H1 (cell line): ENCODE measurements around the gene FOXN3. TPM values are rescaled to one million over a fixed set of nuclear protein-coding genes. Genes with fewer than 3 reads are reported as not detected.

Source experiments
- CTCF ChIA-PET: fragments of 300-600 bp; sonication (Branson Sonifier 250); formaldehyde crosslinking; loops from one replicate; lab custom pipeline; 2021; ENCODE audit not compliant: partially characterized antibody; lab: Charles Lee
- POLR2A ChIA-PET: fragments of 300-600 bp; sonication (Branson Sonifier 250); formaldehyde crosslinking; loops from one replicate; lab custom pipeline; 2021; ENCODE audit warnings: inconsistent platforms; ENCODE audit not compliant: partially characterized antibody; lab: Charles Lee
- DNase-seq, 2 experiments: peaks; one replicate each; pipeline versions ENCODE4 v3.0.0 to v3.0.0-alpha.2; 2010 to 2022; ENCODE audit warnings: low spot score in 2 of 2, low read depth in 1 of 2, mixed read lengths in 1 of 2
- FAIRE-seq: peaks from 2 replicates; lab custom pipeline; 2011; peaks lifted over from hg19 to GRCh38; lab: Jason Lieb, UNC
- H2AFZ ChIP-seq: 2 replicates; pipeline ENCODE4 v1.8.1; 2012; ENCODE audit warnings: low read length, inconsistent platforms
- H2AK5ac ChIP-seq: 2 replicates; pipeline ENCODE4 v1.6.1; 2013; ENCODE audit warnings: low read depth, low read length
- H2BK120ac ChIP-seq: replicated peaks from 2 replicates; pipeline ENCODE3; 2013; ENCODE audit warnings: low read depth, low read length, inconsistent platforms
- H2BK12ac ChIP-seq: 2 replicates; pipeline ENCODE4 v1.6.1; 2013; ENCODE audit warnings: low read depth, low read length
- H2BK15ac ChIP-seq: 2 replicates; pipeline ENCODE4 v1.6.1; 2013; ENCODE audit warnings: low read length
- H2BK20ac ChIP-seq: 2 replicates; pipeline ENCODE4 v1.6.1; 2013; ENCODE audit warnings: low read length
- H2BK5ac ChIP-seq: 2 replicates; pipeline ENCODE4 v1.6.1; 2013; ENCODE audit warnings: low read depth, low read length
- H3K14ac ChIP-seq: 2 replicates; pipeline ENCODE4 v1.6.1; 2013; ENCODE audit warnings: inconsistent platforms; ENCODE audit not compliant: insufficient read length
- H3K18ac ChIP-seq: 2 replicates; pipeline ENCODE4 v1.6.1; 2013; ENCODE audit warnings: low read length; ENCODE audit errors: extremely low read depth
- H3K23ac ChIP-seq: 2 replicates; pipeline ENCODE4 v1.6.1; 2013; ENCODE audit warnings: inconsistent platforms; ENCODE audit not compliant: insufficient read length
- H3K23me2 ChIP-seq: 2 replicates; pipeline ENCODE4 v1.6.1; 2013; ENCODE audit warnings: low read depth, low read length
- H3K27ac ChIP-seq: 2 replicates; pipeline ENCODE4 v1.6.1; 2011; ENCODE audit warnings: low read depth, low read length, inconsistent platforms
- H3K27me3 ChIP-seq, 4 experiments: replicated peaks in 1 of 4; 1 replicate in 1 of 4; 2 replicates in 3 of 4; pipeline versions ENCODE4 v1.6.1 to v1.8.1; 2011 to 2013; ENCODE audit warnings: low read length in 3 of 4, mild to moderate bottlenecking in 3 of 4, inconsistent platforms in 2 of 4, mixed read lengths in 2 of 4, moderate library complexity in 1 of 4; ENCODE audit not compliant: control insufficient read depth in 3 of 4, insufficient read depth in 3 of 4; ENCODE audit errors: extremely low read depth in 1 of 4
- H3K36me3 ChIP-seq, 4 experiments: 2 replicates each; pipeline versions ENCODE4 v1.6.1 to v1.8.1; 2011 to 2013; ENCODE audit warnings: mild to moderate bottlenecking in 4 of 4, low read length in 3 of 4, moderate library complexity in 2 of 4, control low read depth in 1 of 4, inconsistent platforms in 1 of 4; ENCODE audit not compliant: insufficient read depth in 4 of 4, control insufficient read depth in 2 of 4
- H3K4ac ChIP-seq: replicated peaks from 2 replicates; pipeline ENCODE3; 2013; ENCODE audit warnings: low read length, low read depth, mixed read lengths, inconsistent platforms; ENCODE audit not compliant: insufficient read length
- H3K4me1 ChIP-seq, 4 experiments: replicated peaks in 1 of 4; 1 replicate in 1 of 4; 2 replicates in 3 of 4; pipeline versions ENCODE4 v1.6.1 to v1.8.1; 2011 to 2013; ENCODE audit warnings: low read length in 3 of 4, inconsistent platforms in 2 of 4, mixed read lengths in 1 of 4; ENCODE audit not compliant: insufficient read depth in 4 of 4, control insufficient read depth in 3 of 4
- H3K4me2 ChIP-seq, 2 experiments: 2 replicates each; pipeline versions ENCODE4 v1.6.1 to v1.8.1; 2011 to 2013; ENCODE audit warnings: low read depth in 2 of 2, low read length in 2 of 2, control low read depth in 1 of 2, inconsistent platforms in 1 of 2, mild to moderate bottlenecking in 1 of 2; ENCODE audit not compliant: insufficient read depth in 1 of 2
- H3K4me3 ChIP-seq, 4 experiments: fragments of 200-600, 300-600 bp in 1 of 4; sonication (generic), shearing (Covaris generic), sonication (Bioruptor Twin) in 1 of 4; 2 replicates each; pipeline versions ENCODE4 v1.5.1 to v1.8.1; 2011 to 2016; ENCODE audit warnings: low read length in 4 of 4, low read depth in 3 of 4, control low read depth in 2 of 4, inconsistent platforms in 2 of 4, mild to moderate bottlenecking in 2 of 4, mixed read lengths in 1 of 4, moderate library complexity in 1 of 4; ENCODE audit not compliant: insufficient read depth in 2 of 4; ENCODE audit errors: extremely low read depth in 1 of 4
- H3K56ac ChIP-seq: replicated peaks from 2 replicates; pipeline ENCODE3; 2013; ENCODE audit warnings: low read depth, mild to moderate bottlenecking, mixed read lengths, low read length, inconsistent platforms; ENCODE audit not compliant: insufficient read length
- H3K79me1 ChIP-seq: 2 replicates; pipeline ENCODE4 v1.6.1; 2013; ENCODE audit warnings: low read depth, low read length, control low read depth
- H3K79me2 ChIP-seq, 2 experiments: 2 replicates each; pipeline versions ENCODE4 v1.6.1 to v1.8.1; 2012 to 2013; ENCODE audit warnings: low read length in 2 of 2, mild to moderate bottlenecking in 2 of 2, inconsistent platforms in 1 of 2; ENCODE audit not compliant: insufficient read depth in 2 of 2, control insufficient read depth in 1 of 2
- H3K9ac ChIP-seq, 4 experiments: replicated peaks in 1 of 4; 1 replicate in 1 of 4; 2 replicates in 3 of 4; pipeline versions ENCODE4 v1.6.1 to v1.8.1; 2011 to 2013; ENCODE audit warnings: low read depth in 3 of 4, low read length in 3 of 4, control low read depth in 2 of 4, mild to moderate bottlenecking in 2 of 4, moderate library complexity in 2 of 4, inconsistent platforms in 1 of 4; ENCODE audit errors: extremely low read depth in 1 of 4
- H3K9me3 ChIP-seq, 2 experiments: 2 replicates each; pipeline versions ENCODE4 v1.6.1 to v1.8.1; 2012 to 2013; ENCODE audit warnings: mild to moderate bottlenecking in 2 of 2, moderate library complexity in 2 of 2, control low read depth in 1 of 2, inconsistent platforms in 1 of 2, low read depth in 1 of 2, low read length in 1 of 2, mixed read lengths in 1 of 2; ENCODE audit not compliant: insufficient read depth in 2 of 2
- H4K20me1 ChIP-seq, 2 experiments: replicated peaks in 1 of 2; 2 replicates each; pipeline versions ENCODE3 to v1.8.1; 2011 to 2013; ENCODE audit warnings: inconsistent platforms in 2 of 2, low read length in 2 of 2, mild to moderate bottlenecking in 1 of 2; ENCODE audit not compliant: insufficient read depth in 2 of 2, control insufficient read depth in 1 of 2
- H4K5ac ChIP-seq: 2 replicates; pipeline ENCODE4 v1.6.1; 2013; ENCODE audit warnings: low read length, low read depth, mixed read lengths, inconsistent platforms; ENCODE audit not compliant: insufficient read length
- H4K8ac ChIP-seq: 2 replicates; pipeline ENCODE4 v1.8.0; 2013; ENCODE audit warnings: mild to moderate bottlenecking, moderate library complexity, low read length, inconsistent platforms; ENCODE audit not compliant: insufficient read depth; ENCODE audit errors: extremely low read depth
- H4K91ac ChIP-seq: replicated peaks from 2 replicates; pipeline ENCODE3; 2013; ENCODE audit warnings: low read length, mixed read lengths, inconsistent platforms; ENCODE audit not compliant: insufficient read length
- TAF1 ChIP-seq: IDR thresholded peaks from 2 replicates; pipeline ENCODE4 v1.6.1; 2011; ENCODE audit warnings: mild to moderate bottlenecking, low read depth, low read length
- WGBS, 2 experiments: shearing (Covaris generic) in 1 of 2; methylation state at CpG; one replicate each; pipeline versions ENCODE4 v1.1.6 to v1.1.7; 2013 to 2015; ENCODE audit warnings: low lambda C conversion rate in 2 of 2, mixed read lengths in 2 of 2, inconsistent platforms in 1 of 2, low coverage in 1 of 2, missing lambda C conversion rate in 1 of 2; ENCODE audit not compliant: insufficient replicate concordance in 2 of 2, insufficient coverage in 1 of 2, insufficient read length in 1 of 2; ENCODE audit errors: extremely low coverage in 1 of 2, missing lambda C conversion rate in 1 of 2; 5-methylcytosine and 5-hydroxymethylcytosine counted together
- polyA plus RNA-seq, 7 experiments: library from polyadenylated mRNA; depleted of rRNA in 3 of 7; stranded (reverse) in 5 of 7; unstranded in 2 of 7; fragments of >200 nt in 5 of 7; fragments of 200-250 nt in 2 of 7; gene quantifications; 1 replicate in 5 of 7; 2 replicates in 1 of 7; 4 replicates in 1 of 7; pipeline versions ENCODE4 v1.2.1 to v1.2.3, GENCODE V29; 2011 to 2013; ENCODE audit warnings: missing spikeins in 2 of 7, mixed read lengths in 2 of 7
- total RNA-seq: library from RNA; stranded (reverse); fragmentation: NEBNext Ultra II Directional; extraction: Animal tissue kit (Norgen Biotek cat#: 25700); gene quantifications from 2 replicates; pipeline ENCODE4 v1.2.1, GENCODE V29; 2021

The FOXN3 gene
- total and polyA plus RNA-seq, 2 of the 8 experiments (the other 6 are each of a cell fraction or from before 2014, with no cell fraction given), result 52.6 to 178 TPM

DNA sequence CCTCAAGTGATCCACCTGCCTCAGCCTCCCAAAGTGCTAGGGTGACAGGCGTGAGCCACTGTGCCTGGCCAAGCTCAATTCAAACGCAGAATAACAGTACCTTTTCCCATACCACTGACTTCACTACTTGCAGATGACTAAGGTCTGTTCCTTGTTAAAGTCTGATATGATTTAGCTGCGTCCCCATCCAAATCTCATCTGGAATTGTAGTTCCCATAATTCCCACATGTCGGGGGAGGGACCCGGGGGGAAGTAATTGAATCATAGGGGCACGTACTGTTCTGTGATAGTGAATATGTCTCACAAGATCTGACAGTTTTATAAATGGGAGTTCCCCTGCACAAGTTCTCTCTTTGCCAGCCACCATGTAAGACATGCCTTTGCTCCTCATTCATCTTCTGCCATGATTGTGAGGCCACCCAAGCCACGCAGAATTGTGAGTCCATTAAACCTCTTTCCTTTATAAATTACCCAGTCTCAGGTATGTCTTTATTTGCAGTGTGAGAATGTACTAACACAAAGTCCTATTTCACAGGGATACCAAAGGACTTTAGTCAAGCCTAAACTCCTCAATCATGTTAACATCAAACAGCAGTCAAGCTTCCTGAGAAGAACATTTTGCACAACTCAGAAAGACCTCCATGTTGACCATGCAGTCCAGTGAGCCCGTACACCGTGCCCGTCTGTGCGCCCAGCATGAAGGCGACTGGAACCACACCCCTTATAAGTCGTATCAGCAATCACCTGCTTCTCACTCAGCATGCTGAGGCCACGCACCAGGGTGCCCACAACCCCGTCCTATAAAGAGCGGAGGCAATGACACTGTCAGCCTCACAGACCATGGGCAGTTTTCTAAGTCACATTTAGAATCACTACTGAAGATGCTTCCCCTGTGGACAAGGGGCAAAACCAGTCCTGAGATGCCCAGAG is 36.9 kb downstream of the FOXN3 start:
- ChIA-PET CTCF (interaction anchor here (0.6 to 0.8 kb wide), 2 partner anchors 141 to 1098 kb away, joined by 3 read pairs; no protein-coding TSS in a partner anchor), POLR2A (interaction anchor here (0.7 to 2.4 kb wide), 4 partner anchors 9 to 36 kb away, joined by 3 to 9 read pairs (median 6); no protein-coding TSS in a partner anchor)
- H3K14ac ChIP-seq, result no peak overlapping the region
- H3K4me3 ChIP-seq, result no peak overlapping the region
- no peak for FAIRE-seq
- H3K9me3 ChIP-seq, result peaks cover 0 to 4% of the 10 kb centered on the region in 2 experiments; a peak in 2 of 4 replicates
- no peak overlapping the region for H2BK120ac ChIP-seq
- H2AFZ ChIP-seq, result no peak overlapping the region
- no peak overlapping the region for H3K9ac ChIP-seq
- no peak overlapping the region for H3K4ac ChIP-seq
- H3K23ac ChIP-seq, result no peak overlapping the region
- H2BK15ac ChIP-seq, result no peak overlapping the region
- peaks cover 10% of the 10 kb centered on the region; the same call in 1 of the 2 replicates for H3K79me1 ChIP-seq
- no peaks in the 10 kb centered on the region for H3K27me3 ChIP-seq
- no peaks in the 10 kb centered on the region; a peak in 1 of 8 replicates for H3K36me3 ChIP-seq
- H2BK5ac ChIP-seq, result no peak overlapping the region
- H3K23me2 ChIP-seq, result no peaks in the 10 kb centered on the region
- peaks cover 19 to 27% of the 10 kb centered on the region in 2 experiments for H4K20me1 ChIP-seq
- no peak overlapping the region for H3K18ac ChIP-seq
- peaks cover 0 to 2% (median 0%) of the 10 kb centered on the region in 4 experiments; a peak in 2 of 7 replicates for H3K4me1 ChIP-seq
- H2BK20ac ChIP-seq, result no peak overlapping the region
- no peak overlapping the region for H3K4me2 ChIP-seq
- H3K27ac ChIP-seq, result no peak overlapping the region
- TF ChIP-seq TAF1, result no peak
- no peak overlapping the region for H2AK5ac ChIP-seq
- WGBS, 2 experiments, result 94% methylated on average over 16 of the region's 16 CpGs; no CpG with 5 or more reads in 1 of the 2 experiments
- no peak overlapping the region for H4K91ac ChIP-seq
- no peak for DNase-seq
- H4K8ac ChIP-seq, result no peak overlapping the region
- H4K5ac ChIP-seq, result no peak overlapping the region
- H3K56ac ChIP-seq, result no peak overlapping the region
- H2BK12ac ChIP-seq, result no peak overlapping the region
- H3K79me2 ChIP-seq, result peaks cover 25 to 100% of the 10 kb centered on the region in 2 experiments
